Endodermal cell (in vitro differentiated cells): Measurements from ENCODE around the gene MIF. TPM values are rescaled to one million over a fixed set of nuclear protein-coding genes. Genes with fewer than 3 reads are reported as not detected.

Experiments used
- DNase-seq: peaks from one replicate; pipeline ENCODE4 v3.0.0-alpha.2; 2017
- H3K27ac ChIP-seq: 2 replicates; pipeline ENCODE4 v1.5.1; 2013; ENCODE audit warnings: mild to moderate bottlenecking, low read depth, low read length, moderate library complexity
- H3K27me3 ChIP-seq: 2 replicates; pipeline ENCODE4 v1.6.1; 2013; ENCODE audit warnings: mild to moderate bottlenecking, low read length, moderate library complexity; ENCODE audit not compliant: insufficient read depth, control insufficient read depth, poor library complexity, severe bottlenecking
- H3K36me3 ChIP-seq: 2 replicates; pipeline ENCODE4 v1.7.0; 2013; ENCODE audit warnings: mild to moderate bottlenecking, low read length, moderate library complexity; ENCODE audit not compliant: control insufficient read depth, insufficient read depth
- H3K4me1 ChIP-seq: one replicate; pipeline ENCODE4 v1.7.0; 2013; ENCODE audit warnings: low read length; ENCODE audit not compliant: control insufficient read depth, insufficient read depth
- H3K4me3 ChIP-seq: 2 replicates; pipeline ENCODE4 v1.5.1; 2013; ENCODE audit warnings: mild to moderate bottlenecking, low read length, moderate library complexity
- H3K9ac ChIP-seq: 2 replicates; pipeline ENCODE4 v1.6.1; 2013; ENCODE audit warnings: mild to moderate bottlenecking, low read length, moderate library complexity; ENCODE audit not compliant: poor library complexity, severe bottlenecking; ENCODE audit errors: extremely low read depth
- H3K9me3 ChIP-seq: 2 replicates; pipeline ENCODE4 v1.6.1; 2013; ENCODE audit warnings: mild to moderate bottlenecking, low read length, moderate library complexity; ENCODE audit not compliant: control insufficient read depth
- H3K27ac Mint-ChIP-seq: 2 replicates; pipeline ENCODE4 v1.8.0; 2020; ENCODE audit warnings: mixed read lengths
- H3K27me3 Mint-ChIP-seq: 2 replicates; pipeline ENCODE4 v1.8.0; 2021; ENCODE audit warnings: mild to moderate bottlenecking, mixed read lengths; ENCODE audit not compliant: insufficient read depth
- H3K36me3 Mint-ChIP-seq: 2 replicates; pipeline ENCODE4 v1.8.0; 2020; ENCODE audit warnings: low read depth, mixed read lengths
- H3K4me1 Mint-ChIP-seq: 2 replicates; pipeline ENCODE4 v1.8.0; 2020; ENCODE audit warnings: mixed read lengths
- H3K4me3 Mint-ChIP-seq: 2 replicates; pipeline ENCODE4 v1.8.0; 2020; ENCODE audit warnings: mild to moderate bottlenecking, moderate library complexity, mixed read lengths
- H3K9me3 Mint-ChIP-seq: 2 replicates; pipeline ENCODE4 v1.8.0; 2020; ENCODE audit warnings: mild to moderate bottlenecking, mixed read lengths
- WGBS, 2 experiments: methylation state at CpG; one replicate each; pipeline versions ENCODE4 v1.1.5 to v1.1.7; 2013; ENCODE audit warnings: missing lambda C conversion rate in 2 of 2, mixed read lengths in 1 of 2; ENCODE audit not compliant: insufficient coverage in 1 of 2, insufficient read length in 1 of 2; 5-methylcytosine and 5-hydroxymethylcytosine counted together
- long read RNA-seq, 4 experiments: library from polyadenylated mRNA in 2 of 4; library from RNA in 1 of 4; library from capped mRNA in 1 of 4; stranded (forward) in 3 of 4; unstranded in 1 of 4; transcript quantifications; one replicate each; pipeline ENCODE4 v2.0.0, GENCODE V29; 2020 to 2021; ENCODE audit warnings: inconsistent platforms in 1 of 4
- polyA plus RNA-seq, 2 experiments: library from polyadenylated mRNA; stranded (reverse); fragments of 50-300 nt; gene quantifications; one replicate each; pipeline ENCODE4 v1.2.3, GENCODE V29; 2013
- total RNA-seq, 2 donors: library from RNA; stranded (reverse); fragmentation: NEBNext Ultra II Directional in 1 of 2; extraction: Animal tissue kit (Norgen Biotek cat#: 25700) in 1 of 2; gene quantifications; 2 replicates in 1 of 2; 3 replicates in 1 of 2; pipeline ENCODE4 v1.2.1, GENCODE V29; 2021
- TF ChIP-seq, protein P1 (sequence below): fragments of 200-600 bp; sonication (generic); conservative IDR thresholded peaks from 2 replicates; pipeline ENCODE4 v1.5.0; 2021; ENCODE audit warnings: antibody characterized with exemption, mild to moderate bottlenecking

Gene MIF
- 100 to 1,000 TPM; 722 to 753 TPM for total RNA-seq
- polyA plus RNA-seq (2013, experiment 1 of 2): 847 TPM
- polyA plus RNA-seq (2013, experiment 2 of 2): 826 TPM
- long read RNA-seq, experiment 1, transcript MIF-201 (3 exons, 939 nt): major isoform, 418 of 438 reads
- long read RNA-seq, experiment 1, transcript MIF-203 (2 exons, 435 nt): minor isoform, 15 of 438 reads
- long read RNA-seq, experiment 1, partial matches to known transcripts: 0 of 438 reads
- long read RNA-seq, experiment 1, other reads (novel, unspliced or antisense): 1 of 438 reads
- long read RNA-seq, experiment 2, transcript MIF-201 (3 exons, 939 nt): major isoform, 577 of 589 reads
- long read RNA-seq, experiment 2, transcript MIF-202 (2 exons, 589 nt): minor isoform, 9 of 589 reads
- long read RNA-seq, experiment 2, partial matches to known transcripts: 0 of 589 reads
- long read RNA-seq, experiment 2, other reads (novel, unspliced or antisense): 1 of 589 reads
- long read RNA-seq, experiment 3, transcript MIF-201 (3 exons, 939 nt): major isoform, 254 of 256 reads
- long read RNA-seq, experiment 3, partial matches to known transcripts: 0 of 256 reads
- long read RNA-seq, experiment 3, other reads (novel, unspliced or antisense): 0 of 256 reads
- long read RNA-seq, experiment 4, partial matches to known transcripts: 0 of 4 reads
- long read RNA-seq, experiment 4, other reads (novel, unspliced or antisense): 0 of 4 reads

DNA sequence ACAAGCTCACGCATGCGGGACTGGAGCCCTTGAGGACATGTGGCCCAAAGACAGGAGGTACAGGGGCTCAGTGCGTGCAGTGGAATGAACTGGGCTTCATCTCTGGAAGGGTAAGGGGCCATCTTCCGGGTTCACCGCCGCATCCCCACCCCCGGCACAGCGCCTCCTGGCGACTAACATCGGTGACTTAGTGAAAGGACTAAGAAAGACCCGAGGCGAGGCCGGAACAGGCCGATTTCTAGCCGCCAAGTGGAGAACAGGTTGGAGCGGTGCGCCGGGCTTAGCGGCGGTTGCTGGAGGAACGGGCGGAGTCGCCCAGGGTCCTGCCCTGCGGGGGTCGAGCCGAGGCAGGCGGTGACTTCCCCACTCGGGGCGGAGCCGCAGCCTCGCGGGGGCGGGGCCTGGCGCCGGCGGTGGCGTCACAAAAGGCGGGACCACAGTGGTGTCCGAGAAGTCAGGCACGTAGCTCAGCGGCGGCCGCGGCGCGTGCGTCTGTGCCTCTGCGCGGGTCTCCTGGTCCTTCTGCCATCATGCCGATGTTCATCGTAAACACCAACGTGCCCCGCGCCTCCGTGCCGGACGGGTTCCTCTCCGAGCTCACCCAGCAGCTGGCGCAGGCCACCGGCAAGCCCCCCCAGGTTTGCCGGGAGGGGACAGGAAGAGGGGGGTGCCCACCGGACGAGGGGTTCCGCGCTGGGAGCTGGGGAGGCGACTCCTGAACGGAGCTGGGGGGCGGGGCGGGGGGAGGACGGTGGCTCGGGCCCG lies at the start of gene MIF:
Gene MIF (plus strand): TSS at position 439 of the 765 bp plus-strand sequence. CDS start 92 bp downstream, at position 531.
- peaks cover 12% of the 10 kb centered on the region for H3K9me3 ChIP-seq
- Mint-ChIP-seq H3K4me3 (peak within 1 kb of the TSS; percentile 84), H3K36me3 (peaks cover 42% of the 10 kb centered on the region), H3K4me1 (peaks cover 13% of the 10 kb centered on the region), H3K27me3 (peaks cover 15% of the 10 kb centered on the region), H3K9me3 (peaks cover 20% of the 10 kb centered on the region), H3K27ac (peak within 1 kb of the TSS; percentile 99)
- DNase-seq: peak; percentile 100
- peak within 1 kb of the TSS; percentile 96 for H3K27ac ChIP-seq
- no peaks in the 10 kb centered on the region for H3K27me3 ChIP-seq
- TF ChIP-seq, protein P1, sequence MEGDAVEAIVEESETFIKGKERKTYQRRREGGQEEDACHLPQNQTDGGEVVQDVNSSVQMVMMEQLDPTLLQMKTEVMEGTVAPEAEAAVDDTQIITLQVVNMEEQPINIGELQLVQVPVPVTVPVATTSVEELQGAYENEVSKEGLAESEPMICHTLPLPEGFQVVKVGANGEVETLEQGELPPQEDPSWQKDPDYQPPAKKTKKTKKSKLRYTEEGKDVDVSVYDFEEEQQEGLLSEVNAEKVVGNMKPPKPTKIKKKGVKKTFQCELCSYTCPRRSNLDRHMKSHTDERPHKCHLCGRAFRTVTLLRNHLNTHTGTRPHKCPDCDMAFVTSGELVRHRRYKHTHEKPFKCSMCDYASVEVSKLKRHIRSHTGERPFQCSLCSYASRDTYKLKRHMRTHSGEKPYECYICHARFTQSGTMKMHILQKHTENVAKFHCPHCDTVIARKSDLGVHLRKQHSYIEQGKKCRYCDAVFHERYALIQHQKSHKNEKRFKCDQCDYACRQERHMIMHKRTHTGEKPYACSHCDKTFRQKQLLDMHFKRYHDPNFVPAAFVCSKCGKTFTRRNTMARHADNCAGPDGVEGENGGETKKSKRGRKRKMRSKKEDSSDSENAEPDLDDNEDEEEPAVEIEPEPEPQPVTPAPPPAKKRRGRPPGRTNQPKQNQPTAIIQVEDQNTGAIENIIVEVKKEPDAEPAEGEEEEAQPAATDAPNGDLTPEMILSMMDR: peak; percentile 95
- H3K36me3 ChIP-seq: peaks cover 25% of the 10 kb centered on the region
- peak within 1 kb of the TSS; percentile 87 for H3K9ac ChIP-seq
- H3K4me1 ChIP-seq: no peaks in the 10 kb centered on the region
- peak within 1 kb of the TSS; percentile 91 for H3K4me3 ChIP-seq
- 0 to 2% methylated on average over 24 to 72 of the region's 72 CpGs for WGBS, 2 experiments

DNA sequence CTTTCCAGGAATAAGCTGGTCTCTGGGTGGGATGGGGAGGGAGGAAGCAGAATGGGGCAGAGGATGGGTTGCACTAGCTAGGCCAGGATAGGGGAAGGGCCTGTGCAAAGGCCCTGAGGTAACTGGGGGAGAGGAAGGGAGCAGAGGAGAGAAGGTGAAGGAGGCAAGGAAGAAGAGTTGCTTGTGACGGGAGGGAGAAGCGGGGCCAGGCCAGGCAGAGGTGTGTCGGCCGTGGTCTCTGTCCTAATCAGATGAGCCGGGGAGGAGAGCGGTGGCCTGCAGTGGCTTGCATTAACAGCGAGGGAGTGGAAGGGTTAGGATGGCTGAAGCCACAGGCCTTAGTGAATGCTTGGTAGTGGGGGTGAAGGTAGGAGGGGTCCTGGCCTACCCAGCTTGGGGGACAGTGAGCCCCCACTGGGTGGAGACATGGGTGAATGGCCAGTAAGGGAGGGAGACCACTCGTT lies 49.4 kb upstream of the MIF start:
- H3K36me3 ChIP-seq: no peaks in the 10 kb centered on the region
- Mint-ChIP-seq H3K27ac (no peak overlapping the region), H3K4me1 (peaks cover 10% of the 10 kb centered on the region), H3K4me3 (no peak overlapping the region), H3K36me3 (no peaks in the 10 kb centered on the region), H3K9me3 (no peaks in the 10 kb centered on the region), H3K27me3 (peaks cover 23% of the 10 kb centered on the region)
- WGBS, 2 experiments: 77 to 85% methylated on average over 5 to 8 of the region's 8 CpGs
- TF ChIP-seq, protein P1: no peak
- H3K27ac ChIP-seq: no peak overlapping the region
- H3K4me1 ChIP-seq: no peaks in the 10 kb centered on the region
- H3K9me3 ChIP-seq: no peaks in the 10 kb centered on the region
- H3K9ac ChIP-seq: no peak overlapping the region
- no peak for DNase-seq
- H3K4me3 ChIP-seq: no peak overlapping the region
- H3K27me3 ChIP-seq: no peaks in the 10 kb centered on the region
